Kasumi-1 (cell line): Measurements from ENCODE around the gene LILRA1.
"Not testable (repeated sequence)": the region's sequence is repeated elsewhere in the genome, so short reads cannot be mapped to it uniquely, and the experiment has no call there.

Experiments used
- DNase-seq, 2 experiments: peaks; one replicate each; lab custom pipeline; 2025; lab: John Stamatoyannopoulos, UW

LILRA1 gene

GRCh38 chr19:54577334-54577733, 16.1 kb upstream of the LILRA1 start:
- no peak for DNase-seq

- not testable (repeated sequence) for DNase-seq
Measured at GRCh38 chr19:54578268-54578667, 15.2 kb upstream of the LILRA1 start.

- no peak for DNase-seq
Measured at GRCh38 chr19:54586397-54586796, 7.0 kb upstream of the LILRA1 start.

DNA sequence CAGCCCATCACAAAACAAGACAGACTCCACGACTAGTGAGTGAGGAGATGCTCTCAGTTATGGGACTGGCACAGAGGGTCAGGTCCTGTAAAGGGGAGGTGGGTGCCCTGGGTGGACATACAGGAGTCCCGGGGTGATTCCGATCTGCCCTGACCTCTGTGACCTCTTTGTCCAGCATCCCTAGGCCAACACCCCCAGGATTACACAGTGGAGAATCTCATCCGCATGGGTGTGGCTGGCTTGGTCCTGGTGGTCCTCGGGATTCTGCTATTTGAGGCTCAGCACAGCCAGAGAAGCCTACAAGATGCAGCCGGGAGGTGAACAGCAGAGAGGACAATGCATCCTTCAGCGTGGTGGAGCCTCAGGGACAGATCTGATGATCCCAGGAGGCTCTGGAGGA, 6.4 kb upstream of the LILRA1 start:
- no peak for DNase-seq

DNA sequence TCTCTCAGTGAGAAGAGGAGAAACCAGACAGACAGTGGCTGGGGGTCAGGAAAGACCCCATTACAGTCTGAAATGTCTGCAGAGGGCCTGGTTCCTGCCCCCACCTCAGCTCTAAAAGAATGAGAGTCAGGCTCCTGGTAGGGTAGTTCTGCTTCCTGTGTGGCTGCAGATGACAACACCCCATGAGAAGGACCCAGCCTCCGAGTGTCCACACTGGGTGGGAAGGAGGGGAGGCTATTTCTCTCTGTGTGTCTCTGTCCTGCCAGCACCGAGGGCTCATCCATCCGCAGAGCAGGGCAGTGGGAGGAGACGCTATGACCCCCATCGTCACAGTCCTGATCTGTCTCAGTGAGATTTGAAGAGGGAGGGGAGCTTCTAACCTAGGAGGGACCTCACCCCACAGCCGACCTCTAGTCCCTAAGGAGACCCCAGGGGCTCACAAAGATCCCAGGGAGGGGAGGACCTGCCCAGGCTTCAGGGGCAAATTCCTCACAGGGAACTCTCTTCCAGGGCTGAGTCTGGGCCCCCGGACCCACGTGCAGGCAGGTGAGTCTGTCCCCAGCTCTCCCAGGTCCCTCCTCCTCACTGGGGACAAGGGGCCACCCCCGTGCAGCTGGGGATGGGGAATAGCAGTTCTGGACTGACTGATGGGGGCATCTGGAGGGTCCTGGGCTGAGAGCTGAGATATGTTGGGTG, 647 bp downstream of the LILRA1 start:
- DNase-seq: not testable (repeated sequence)

- no peak for DNase-seq
Measured at GRCh38 chr19:54594737-54595136, 1.3 kb downstream of the LILRA1 start.

DNA sequence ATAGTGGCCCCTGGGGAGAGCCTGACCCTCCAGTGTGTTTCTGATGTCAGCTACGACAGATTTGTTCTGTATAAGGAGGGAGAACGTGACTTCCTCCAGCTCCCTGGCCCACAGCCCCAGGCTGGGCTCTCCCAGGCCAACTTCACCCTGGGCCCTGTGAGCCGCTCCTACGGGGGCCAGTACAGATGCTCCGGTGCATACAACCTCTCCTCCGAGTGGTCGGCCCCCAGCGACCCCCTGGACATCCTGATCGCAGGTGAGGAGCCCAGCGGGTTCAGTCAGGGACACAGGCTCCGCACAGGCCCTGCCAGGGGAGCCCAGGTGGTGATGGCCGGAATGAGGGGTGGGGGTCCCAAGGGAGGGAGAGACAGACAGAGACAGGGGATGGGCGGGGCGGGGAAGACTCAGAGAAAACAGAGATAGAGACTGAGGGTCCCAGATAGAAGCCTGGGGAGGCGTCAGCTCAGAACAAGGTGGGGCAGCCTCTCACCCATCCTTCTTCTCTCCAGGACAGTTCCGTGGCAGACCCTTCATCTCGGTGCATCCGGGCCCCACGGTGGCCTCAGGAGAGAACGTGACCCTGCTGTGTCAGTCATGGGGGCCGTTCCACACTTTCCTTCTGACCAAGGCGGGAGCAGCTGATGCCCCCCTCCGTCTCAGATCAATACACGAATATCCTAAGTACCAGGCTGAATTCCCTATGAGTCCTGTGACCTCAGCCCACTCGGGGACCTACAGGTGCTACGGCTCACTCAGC, 2.4 kb downstream of the LILRA1 start:
- DNase-seq: not testable (repeated sequence)

GRCh38 chr19:54600212-54600611, 6.8 kb downstream of the LILRA1 start:
- peak in 1 of 2 experiments; percentile 10 for DNase-seq

DNA sequence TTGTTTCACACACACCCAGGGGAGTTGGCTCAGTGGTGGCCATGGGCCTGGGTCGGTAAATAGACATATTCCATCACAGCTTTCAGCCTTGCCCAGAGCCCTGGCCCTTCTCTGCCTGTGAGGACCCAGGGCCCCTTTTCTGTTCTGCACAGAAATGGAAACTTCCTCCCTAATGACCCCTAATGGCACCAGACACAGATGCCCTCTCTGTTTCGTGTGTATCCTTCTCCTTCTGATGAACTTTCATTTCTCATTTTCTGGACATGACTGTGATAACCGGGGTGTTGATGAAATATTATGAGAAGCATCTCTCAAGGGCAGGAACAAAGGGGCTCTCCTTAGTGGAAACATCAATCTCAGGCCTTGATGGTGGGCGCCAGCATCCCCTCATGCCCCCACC, 12.8 kb downstream of the LILRA1 start:
- DNase-seq: no peak

DNA sequence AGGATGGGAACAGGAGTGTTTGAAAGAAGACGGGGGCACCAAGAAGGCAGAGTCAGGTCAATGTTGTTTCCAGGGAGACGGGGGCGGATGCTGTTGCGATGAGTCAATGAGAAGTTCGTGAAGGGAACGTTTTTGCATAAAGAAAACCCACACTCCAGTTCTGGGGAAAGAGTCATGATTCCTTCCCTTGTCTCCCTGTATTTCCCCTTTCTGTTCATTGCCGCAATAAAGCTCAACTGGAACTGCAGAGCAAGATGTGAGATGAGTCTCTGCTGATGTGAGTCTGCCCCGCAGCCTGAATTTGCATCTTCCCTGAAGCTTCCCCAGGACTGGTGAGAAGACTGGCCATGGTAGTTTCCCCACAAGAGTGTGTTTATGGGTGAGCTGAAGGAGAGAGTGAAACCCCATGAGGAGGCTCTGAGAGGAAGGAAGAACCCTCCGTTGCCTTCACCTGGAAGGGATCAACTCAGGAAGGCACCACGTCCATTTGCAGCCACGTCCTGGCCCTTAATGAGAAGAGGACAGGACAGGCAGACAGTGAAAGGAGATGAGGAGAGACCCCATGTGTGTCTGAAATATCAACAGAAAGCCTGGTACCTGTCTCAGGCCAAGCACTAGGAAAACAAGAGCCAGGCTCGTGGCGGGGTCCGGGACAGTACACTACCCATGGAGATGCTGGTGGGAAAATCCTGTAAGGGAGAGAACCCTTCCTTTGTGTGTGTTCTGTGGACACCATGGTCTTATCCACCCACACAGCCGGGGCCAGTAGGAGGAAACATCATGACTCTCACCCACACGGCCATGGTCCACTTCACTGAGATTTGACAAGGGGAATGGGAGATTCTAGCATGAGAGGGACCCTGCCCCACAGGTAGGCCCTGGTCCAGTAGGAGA, 13.7 kb downstream of the LILRA1 start:
- DNase-seq: no peak

DNA sequence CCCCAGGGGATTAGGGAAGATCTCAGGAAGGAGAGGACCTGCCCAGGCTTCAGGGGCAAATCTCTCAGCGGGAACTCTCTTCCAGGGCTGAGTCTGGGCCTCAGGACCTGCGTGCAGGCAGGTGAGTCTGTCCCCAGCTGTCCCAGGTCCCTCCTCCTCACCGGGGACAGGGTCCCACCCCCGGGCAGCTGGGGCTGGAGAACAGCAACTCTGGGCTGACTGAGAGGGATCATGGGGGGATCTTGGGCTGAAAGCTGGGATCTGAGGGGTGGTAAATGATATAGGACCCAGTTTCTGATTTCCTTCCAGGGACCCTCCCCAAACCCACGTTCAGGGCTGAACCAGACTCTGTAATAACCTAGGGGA, 14.3 kb downstream of the LILRA1 start:
- DNase-seq: no peak

DNA sequence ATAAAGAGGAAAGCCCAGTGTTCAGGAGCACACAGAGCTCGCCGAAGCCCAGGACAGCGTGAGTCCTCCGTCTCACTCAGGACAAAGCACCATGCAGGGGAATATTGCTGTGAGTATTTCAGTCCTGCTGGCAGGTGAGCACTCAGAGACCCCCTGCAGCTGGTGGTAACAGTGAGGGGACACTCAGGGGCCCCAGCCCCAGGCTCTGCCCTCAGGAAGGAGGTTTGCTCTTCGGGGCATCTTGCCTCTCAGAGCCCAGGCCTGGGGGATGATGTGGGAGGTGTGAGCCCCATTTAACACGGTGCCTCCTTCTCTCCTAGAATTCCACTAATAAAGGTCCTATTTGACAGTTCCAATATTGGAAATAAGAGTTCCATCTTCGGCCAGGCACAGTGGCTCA, 14.8 kb downstream of the LILRA1 start:
- DNase-seq: no peak

- DNase-seq: no peak
Measured at GRCh38 chr19:54608792-54609191, 15.4 kb downstream of the LILRA1 start.

- DNase-seq: no peak
Measured at GRCh38 chr19:54609356-54609791, 15.9 kb downstream of the LILRA1 start.

DNA sequence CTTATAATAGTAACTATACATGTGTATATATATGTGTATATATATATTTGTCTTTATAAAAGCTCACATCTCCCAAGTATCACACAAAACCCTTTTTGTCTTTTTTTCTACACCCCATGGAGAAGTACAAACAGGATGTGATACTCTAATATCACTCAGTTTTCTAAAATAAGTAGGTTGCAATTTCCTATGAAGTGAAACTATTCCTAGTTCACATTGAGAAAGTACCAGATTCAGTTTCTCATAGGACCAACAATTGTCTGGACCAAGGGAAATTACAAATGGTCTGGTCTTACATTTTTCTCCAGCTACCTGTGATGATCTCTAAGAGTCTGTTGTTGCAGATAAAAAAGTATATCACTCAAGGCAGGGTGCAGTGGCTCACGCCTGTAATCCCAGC, 19.0 kb downstream of the LILRA1 start:
- DNase-seq: no peak

- DNase-seq: no peak
Measured at GRCh38 chr19:54614726-54615125, 21.3 kb downstream of the LILRA1 start.

- DNase-seq: no peak
Measured at GRCh38 chr19:54616057-54616456, 22.6 kb downstream of the LILRA1 start.

DNA sequence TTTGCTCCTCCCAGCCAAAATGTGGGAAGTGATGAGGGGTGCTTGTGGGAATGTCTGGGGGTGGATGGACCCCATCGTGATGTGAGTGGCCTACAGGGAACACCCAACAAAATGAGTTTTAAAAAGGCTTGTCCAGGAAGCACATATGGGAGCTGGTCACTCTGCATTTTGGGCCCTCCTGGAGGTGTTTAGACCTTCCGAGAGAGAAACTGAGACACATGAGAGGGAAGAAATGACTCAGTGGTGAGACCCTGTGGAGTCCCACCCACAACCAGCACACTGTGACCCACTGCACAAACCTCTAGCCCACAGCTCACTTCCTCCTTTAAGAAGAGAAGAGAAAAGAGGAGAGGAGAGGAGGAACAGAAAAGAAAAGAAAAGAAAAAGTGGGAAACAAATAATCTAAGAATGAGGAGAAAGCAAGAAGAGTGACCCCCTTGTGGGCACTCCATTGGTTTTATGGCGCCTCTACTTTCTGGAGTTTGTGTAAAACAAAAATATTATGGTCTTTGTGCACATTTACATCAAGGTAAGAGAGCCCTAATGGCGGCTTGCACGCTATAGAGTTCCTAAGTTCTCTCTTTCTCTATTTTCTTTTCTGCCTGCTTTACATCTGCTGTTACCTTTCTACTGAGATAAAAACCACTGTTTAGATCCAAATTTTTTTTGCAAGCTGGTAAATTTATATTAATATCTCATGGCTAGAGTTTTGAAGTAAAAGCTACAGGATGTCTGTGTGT, 23.6 kb downstream of the LILRA1 start:
- DNase-seq: no peak

DNA sequence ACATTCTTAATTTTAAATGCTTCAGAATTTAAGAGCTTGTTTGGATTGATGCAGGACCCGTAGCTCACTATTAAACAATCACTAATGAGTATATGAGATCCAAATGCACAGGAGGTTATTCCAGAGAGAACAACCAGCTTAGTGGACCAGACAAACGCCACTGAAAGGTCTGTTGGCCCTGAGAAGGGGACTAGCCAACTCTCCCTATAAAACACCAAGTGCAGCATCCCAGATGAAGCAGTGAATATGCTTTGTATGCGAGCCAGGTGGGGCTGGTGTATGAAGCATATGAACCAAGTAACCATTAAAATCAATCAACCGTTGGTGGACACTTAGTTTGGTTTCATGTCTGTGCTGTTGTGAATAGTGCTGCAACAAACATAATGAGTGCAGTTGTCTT, 27.0 kb downstream of the LILRA1 start:
- no peak for DNase-seq

- no peak for DNase-seq
Measured at GRCh38 chr19:54622431-54622830, 29.0 kb downstream of the LILRA1 start.

DNA sequence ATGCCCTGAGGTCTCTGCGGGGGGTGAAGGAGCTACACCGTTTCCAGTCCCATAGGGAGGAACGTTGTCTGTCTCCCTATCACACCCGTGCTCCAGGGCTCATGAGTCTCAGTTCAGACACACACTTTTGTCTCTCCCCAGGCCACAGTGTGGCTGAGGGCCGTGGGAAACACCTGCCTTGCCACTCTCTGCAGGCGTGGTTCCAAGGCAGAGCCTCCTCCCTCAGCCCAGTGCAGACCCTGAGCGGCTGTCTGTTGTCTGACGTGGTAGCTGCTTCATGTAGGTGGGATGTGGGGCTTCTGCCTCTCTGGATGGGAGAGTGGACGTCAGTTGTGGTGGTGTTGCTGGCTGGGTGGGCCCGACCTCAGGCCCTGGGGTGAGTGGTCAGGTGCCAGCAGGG, 30.8 kb downstream of the LILRA1 start:
- not testable (repeated sequence) for DNase-seq
